Endothelial cell of umbilical vein (primary cell): ENCODE measurements around the gene UCHL1. TPM values are rescaled to one million over a fixed set of nuclear protein-coding genes. Genes with fewer than 3 reads are reported as not detected.

ENCODE experiments used
- BruUV-seq: library from RNA; stranded (reverse); fragments of 400-500 nt; replicated peaks from 2 replicates; lab custom pipeline; 2021; lab: Mats Ljungman, UMichigan
- CTCF ChIA-PET: fragments of 300-600, 350-600 bp; sonication (Branson Sonifier 250); formaldehyde crosslinking; loops from one replicate; lab custom pipeline; 2021; ENCODE audit warnings: antibody characterized with exemption, inconsistent platforms; lab: Charles Lee
- POLR2A ChIA-PET: fragments of 300-600, 350-600 bp; sonication (Branson Sonifier 250); formaldehyde crosslinking; loops from one replicate; lab custom pipeline; 2021; ENCODE audit warnings: antibody characterized with exemption, inconsistent platforms; lab: Charles Lee
- DNase-seq: peaks from one replicate; pipeline ENCODE4 v3.0.0-alpha.2; 2011; ENCODE audit warnings: low read depth, low spot score
- FAIRE-seq: peaks from 2 replicates; lab custom pipeline; 2011; peaks lifted over from hg19 to GRCh38; lab: Jason Lieb, UNC
- H2AFZ ChIP-seq: 2 replicates; pipeline ENCODE4 v1.6.0; 2012; ENCODE audit warnings: low read depth, low read length, control low read depth, inconsistent platforms
- H3K27ac ChIP-seq: 2 replicates; pipeline ENCODE4 v1.5.1; 2011; ENCODE audit warnings: low read depth, mild to moderate bottlenecking, control low read depth, low read length, moderate library complexity; ENCODE audit not compliant: insufficient read depth
- H3K27me3 ChIP-seq, 2 experiments: 2 replicates each; pipeline versions ENCODE4 v1.6.0 to v1.6.1; 2011; ENCODE audit warnings: low read length in 2 of 2, mixed read lengths in 1 of 2; ENCODE audit not compliant: control insufficient read depth in 2 of 2, insufficient read depth in 2 of 2
- H3K36me3 ChIP-seq, 2 experiments: 2 replicates in 1 of 2; 3 replicates in 1 of 2; pipeline ENCODE4 v1.5.1; 2011; ENCODE audit warnings: low read length in 2 of 2, mild to moderate bottlenecking in 1 of 2, moderate library complexity in 1 of 2; ENCODE audit not compliant: control insufficient read depth in 2 of 2, insufficient read depth in 2 of 2; ENCODE audit errors: extremely low read depth in 1 of 2
- H3K4me1 ChIP-seq: 3 replicates; pipeline ENCODE4 v1.5.1; 2011; ENCODE audit warnings: mild to moderate bottlenecking, low read length; ENCODE audit not compliant: control insufficient read depth, insufficient read depth; ENCODE audit errors: extremely low read depth
- H3K4me2 ChIP-seq: 2 replicates; pipeline ENCODE4 v1.6.1; 2011; ENCODE audit warnings: low read length, control low read depth, mixed read lengths; ENCODE audit not compliant: insufficient read depth
- H3K4me3 ChIP-seq, 3 experiments: fragments of 200-600 bp in 1 of 3; sonication (generic), shearing (Covaris generic) in 1 of 3; replicated peaks in 1 of 3; 2 replicates each; pipeline ENCODE4 v1.5.1; 2011 to 2016; ENCODE audit warnings: control low read depth in 3 of 3, low read length in 3 of 3, mild to moderate bottlenecking in 2 of 3, inconsistent platforms in 1 of 3, low read depth in 1 of 3, moderate library complexity in 1 of 3; ENCODE audit not compliant: insufficient read depth in 1 of 3
- H3K79me2 ChIP-seq: 2 replicates; pipeline ENCODE4 v1.6.0; 2012; ENCODE audit warnings: low read length, inconsistent platforms; ENCODE audit not compliant: control insufficient read depth, insufficient read depth
- H3K9ac ChIP-seq: replicated peaks from 2 replicates; pipeline ENCODE3; 2011; ENCODE audit warnings: low read length, control low read depth; ENCODE audit not compliant: insufficient read depth; ENCODE audit errors: extremely low read depth
- H3K9me1 ChIP-seq: replicated peaks from 3 replicates; pipeline ENCODE4 v1.6.0; 2011; ENCODE audit warnings: mild to moderate bottlenecking, low read length; ENCODE audit not compliant: control insufficient read depth, insufficient read depth; ENCODE audit errors: extremely low read depth
- H3K9me3 ChIP-seq: replicated peaks from 2 replicates; pipeline ENCODE4 v1.5.1; 2012; ENCODE audit warnings: low read length, inconsistent platforms; ENCODE audit not compliant: control insufficient read depth, insufficient read depth
- H4K20me1 ChIP-seq: replicated peaks from 2 replicates; pipeline ENCODE3; 2011; ENCODE audit warnings: mild to moderate bottlenecking, low read length; ENCODE audit not compliant: control insufficient read depth, insufficient read depth; ENCODE audit errors: extremely low read depth
- CTCF ChIP-seq, 2 donors: IDR thresholded peaks; 1 replicate in 1 of 2; 2 replicates in 1 of 2; pipeline ENCODE4 v1.5.1; 2011; ENCODE audit warnings: low read length in 2 of 2, mild to moderate bottlenecking in 2 of 2, moderate library complexity in 2 of 2, control low read depth in 1 of 2, inconsistent platforms in 1 of 2, low read depth in 1 of 2; ENCODE audit not compliant: insufficient read depth in 1 of 2; ENCODE audit errors: extremely low read depth in 1 of 2
- FOS ChIP-seq: IDR thresholded peaks from 2 replicates; pipeline ENCODE4 v1.6.1; 2011; ENCODE audit warnings: mild to moderate bottlenecking, low read length, moderate library complexity, borderline replicate concordance; ENCODE audit not compliant: insufficient read depth
- GATA2 ChIP-seq: IDR thresholded peaks from 2 replicates; pipeline ENCODE4 v1.7.0; 2011; ENCODE audit warnings: low read depth, mild to moderate bottlenecking, moderate library complexity, mixed read lengths, low read length; ENCODE audit not compliant: insufficient read length, insufficient read depth
- JUN ChIP-seq: IDR thresholded peaks from 2 replicates; pipeline ENCODE4 v1.6.1; 2011; ENCODE audit warnings: borderline replicate concordance, low read depth; ENCODE audit not compliant: insufficient read length, insufficient read depth
- MAX ChIP-seq: IDR thresholded peaks from 2 replicates; pipeline ENCODE4 v1.6.1; 2011; ENCODE audit not compliant: insufficient read depth, insufficient read length
- MYC ChIP-seq: IDR thresholded peaks from one replicate; pipeline ENCODE4 v1.6.1; 2011; ENCODE audit warnings: mild to moderate bottlenecking, low read depth, low read length
- POLR2A ChIP-seq: IDR thresholded peaks from 2 replicates; pipeline ENCODE4 v1.6.1; 2012; ENCODE audit warnings: low read depth, mild to moderate bottlenecking, control low read depth, low read length
- POLR2AphosphoS5 ChIP-seq: IDR thresholded peaks from 2 replicates; pipeline ENCODE4 v1.6.1; 2012; ENCODE audit warnings: low read depth, mild to moderate bottlenecking, control low read depth, low read length, moderate library complexity; ENCODE audit not compliant: insufficient read depth
- dilution Hi-C: fragments of 300-500 bp; cut with MboI; formaldehyde crosslinking; loops from one replicate; pipeline ENCODE4 v1.15.0; 2019; ENCODE audit warnings: low sequenced_read_pairs; ENCODE audit not compliant: extremely low pct_ligation_motif_present
- intact Hi-C: fragments of 100-400 bp; cut with micrococcal nuclease; formaldehyde crosslinking; loops from one replicate; pipeline ENCODE4 v1.10.0; 2022
- polyA plus RNA-seq, 4 experiments: library from polyadenylated mRNA; depleted of rRNA in 3 of 4; stranded (reverse) in 3 of 4; unstranded in 1 of 4; fragments of >200 nt; gene quantifications; 2 replicates each; pipeline versions ENCODE4 v1.2.1 to v1.2.3, GENCODE V29; 2011 to 2012; ENCODE audit warnings: missing spikeins in 1 of 4
- total RNA-seq: library from RNA; stranded (reverse); gene quantifications from 2 replicates; pipeline ENCODE4 v1.2.3, GENCODE V29; 2021

The UCHL1 gene
- total and polyA plus RNA-seq, 2 donors (not counting 3 experiments of a cell fraction or from before 2014, with no cell fraction given) = 501 to 1,128 TPM

DNA sequence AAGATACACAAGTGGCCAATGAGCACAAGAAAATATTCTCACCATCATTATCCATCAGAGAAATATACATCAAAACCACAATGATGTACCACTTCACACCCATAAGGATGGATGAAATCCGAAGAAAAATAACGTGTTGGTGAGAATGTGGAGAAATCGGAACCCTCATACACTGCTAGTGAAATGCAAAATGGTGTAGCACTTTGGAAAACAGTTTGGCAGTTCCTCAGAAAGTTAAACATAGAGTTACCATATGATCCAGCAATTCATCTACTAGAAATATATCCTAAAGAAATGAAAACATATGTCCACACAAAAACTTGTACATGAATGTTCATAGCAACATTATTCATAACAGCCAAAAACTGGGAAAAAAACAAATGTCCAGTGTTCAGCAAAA, 23.9 kb upstream of the UCHL1 start:
- no peak overlapping the region for H3K4me2 ChIP-seq
- DNase-seq (no peak), FAIRE-seq (no peak)
- H4K20me1 ChIP-seq = no peaks in the 10 kb centered on the region
- no peak overlapping the region for H3K9ac ChIP-seq
- no peak overlapping the region for H3K4me3 ChIP-seq
- H3K27ac ChIP-seq = no peak overlapping the region
- no TSS peak for BruUV-seq
- no peaks in the 10 kb centered on the region for H3K4me1 ChIP-seq
- dilution Hi-C loops = no loop called here
- no peaks in the 10 kb centered on the region for H3K9me1 ChIP-seq
- H3K9me3 ChIP-seq = no peaks in the 10 kb centered on the region
- POLR2A ChIA-PET = no interaction called here
- CTCF ChIA-PET = interaction anchor here (1.0 to 1.6 kb wide), 4 partner anchors 10 to 305 kb away, joined by 3 to 6 read pairs (median 4); partner anchors contain the start of gene APBB2
- peaks cover 0 to under 1% of the 10 kb centered on the region in 2 experiments for H3K27me3 ChIP-seq
- H3K36me3 ChIP-seq = no peaks in the 10 kb centered on the region
- H2AFZ ChIP-seq = no peak overlapping the region
- H3K79me2 ChIP-seq = no peaks in the 10 kb centered on the region
- TF ChIP-seq MAX (no peak), GATA2 (no peak), CTCF (IDR thresholded peaks at IDR 0.05; ENCODE audit: extremely low read depth in 1 of 2, insufficient read depth in 1 of 2, low read depth in 1 of 2, low read length in 2 of 2) (no peak)
- intact Hi-C loops = no loop called here

- no TSS peak for BruUV-seq
- DNase-seq = no peak
- Histone ChIP-seq H3K4me1 (no peaks in the 10 kb centered on the region), H3K36me3 (no peaks in the 10 kb centered on the region), H3K4me3 (no peak overlapping the region), H4K20me1 (no peaks in the 10 kb centered on the region), H3K9me3 (no peaks in the 10 kb centered on the region), H3K9ac (no peak overlapping the region), H3K27ac (no peak overlapping the region), H3K27me3 (no peaks in the 10 kb centered on the region), H3K79me2 (no peaks in the 10 kb centered on the region), H3K9me1 (no peaks in the 10 kb centered on the region), H2AFZ (no peak overlapping the region), H3K4me2 (no peak overlapping the region)
- dilution Hi-C loops = no loop called here
- CTCF ChIA-PET = interaction anchor here (0.7 to 1.3 kb wide), 2 partner anchors 12 to 260 kb away, joined by 3 to 4 read pairs; no protein-coding TSS in a partner anchor
- FAIRE-seq = no peak
- TF ChIP-seq JUN (no peak), FOS (no peak), POLR2A (no peak), GATA2 (no peak), CTCF (IDR thresholded peaks at IDR 0.05; ENCODE audit: extremely low read depth in 1 of 2, insufficient read depth in 1 of 2, low read depth in 1 of 2, low read length in 2 of 2) (no peak), POLR2AphosphoS5 (no peak), MYC (no peak)
- POLR2A ChIA-PET = no interaction called here
- intact Hi-C loops = no loop called here
Observed at GRCh38 chr4:41236032-41236431, 20.7 kb upstream of the UCHL1 start.
